Endodermal cell (in vitro differentiated cells): ENCODE data around the gene CDKL5. TPM values are rescaled to one million over a fixed set of nuclear protein-coding genes. Genes with fewer than 3 reads are reported as not detected.
"Not testable (repeated sequence)": the region's sequence is repeated elsewhere in the genome, so short reads cannot be mapped to it uniquely, and the experiment has no call there.

Experiments
- DNase-seq: peaks from one replicate; pipeline ENCODE4 v3.0.0-alpha.2; 2017
- H3K27ac ChIP-seq: 2 replicates; pipeline ENCODE4 v1.5.1; 2013; ENCODE audit warnings: mild to moderate bottlenecking, low read depth, low read length, moderate library complexity
- H3K27me3 ChIP-seq: 2 replicates; pipeline ENCODE4 v1.6.1; 2013; ENCODE audit warnings: mild to moderate bottlenecking, low read length, moderate library complexity; ENCODE audit not compliant: insufficient read depth, control insufficient read depth, poor library complexity, severe bottlenecking
- H3K36me3 ChIP-seq: 2 replicates; pipeline ENCODE4 v1.7.0; 2013; ENCODE audit warnings: mild to moderate bottlenecking, low read length, moderate library complexity; ENCODE audit not compliant: control insufficient read depth, insufficient read depth
- H3K4me1 ChIP-seq: one replicate; pipeline ENCODE4 v1.7.0; 2013; ENCODE audit warnings: low read length; ENCODE audit not compliant: control insufficient read depth, insufficient read depth
- H3K4me3 ChIP-seq: 2 replicates; pipeline ENCODE4 v1.5.1; 2013; ENCODE audit warnings: mild to moderate bottlenecking, low read length, moderate library complexity
- H3K9ac ChIP-seq: 2 replicates; pipeline ENCODE4 v1.6.1; 2013; ENCODE audit warnings: mild to moderate bottlenecking, low read length, moderate library complexity; ENCODE audit not compliant: poor library complexity, severe bottlenecking; ENCODE audit errors: extremely low read depth
- H3K9me3 ChIP-seq: 2 replicates; pipeline ENCODE4 v1.6.1; 2013; ENCODE audit warnings: mild to moderate bottlenecking, low read length, moderate library complexity; ENCODE audit not compliant: control insufficient read depth
- H3K27ac Mint-ChIP-seq: 2 replicates; pipeline ENCODE4 v1.8.0; 2020; ENCODE audit warnings: mixed read lengths
- H3K27me3 Mint-ChIP-seq: 2 replicates; pipeline ENCODE4 v1.8.0; 2021; ENCODE audit warnings: mild to moderate bottlenecking, mixed read lengths; ENCODE audit not compliant: insufficient read depth
- H3K36me3 Mint-ChIP-seq: 2 replicates; pipeline ENCODE4 v1.8.0; 2020; ENCODE audit warnings: low read depth, mixed read lengths
- H3K4me1 Mint-ChIP-seq: 2 replicates; pipeline ENCODE4 v1.8.0; 2020; ENCODE audit warnings: mixed read lengths
- H3K4me3 Mint-ChIP-seq: 2 replicates; pipeline ENCODE4 v1.8.0; 2020; ENCODE audit warnings: mild to moderate bottlenecking, moderate library complexity, mixed read lengths
- H3K9me3 Mint-ChIP-seq: 2 replicates; pipeline ENCODE4 v1.8.0; 2020; ENCODE audit warnings: mild to moderate bottlenecking, mixed read lengths
- CTCF ChIP-seq: fragments of 200-600 bp; sonication (generic); conservative IDR thresholded peaks from 2 replicates; pipeline ENCODE4 v1.5.0; 2021; ENCODE audit warnings: antibody characterized with exemption, mild to moderate bottlenecking
- WGBS, 2 experiments: methylation state at CpG; one replicate each; pipeline versions ENCODE4 v1.1.5 to v1.1.7; 2013; ENCODE audit warnings: missing lambda C conversion rate in 2 of 2, mixed read lengths in 1 of 2; ENCODE audit not compliant: insufficient coverage in 1 of 2, insufficient read length in 1 of 2; 5-methylcytosine and 5-hydroxymethylcytosine counted together
- total RNA-seq, 2 donors: library from RNA; stranded (reverse); fragmentation: NEBNext Ultra II Directional in 1 of 2; extraction: Animal tissue kit (Norgen Biotek cat#: 25700) in 1 of 2; gene quantifications; 2 replicates in 1 of 2; 3 replicates in 1 of 2; pipeline ENCODE4 v1.2.1, GENCODE V29; 2021

The CDKL5 gene
- total RNA-seq, 2 donors from 2014 or later = 18.2 to 19.3 TPM

GRCh38 chrX:18579495-18579894 is 154.1 kb downstream of the CDKL5 start:
- no peaks in the 10 kb centered on the region for H3K27me3 ChIP-seq
- peaks cover 13% of the 10 kb centered on the region for H3K36me3 ChIP-seq
- no peak for DNase-seq
- Mint-ChIP-seq H3K4me1 (no peaks in the 10 kb centered on the region), H3K9me3 (peaks cover 7% of the 10 kb centered on the region), H3K36me3 (peaks cover 7% of the 10 kb centered on the region), H3K27ac (no peak overlapping the region), H3K4me3 (no peak overlapping the region), H3K27me3 (no peaks in the 10 kb centered on the region)
- no peaks in the 10 kb centered on the region for H3K4me1 ChIP-seq
- TF ChIP-seq CTCF = no peak
- 88% methylated on average over 2 of the region's 2 CpGs; no CpG with 5 or more reads in 1 of the 2 experiments for WGBS, 2 experiments
- no peaks in the 10 kb centered on the region for H3K9me3 ChIP-seq
- no peak overlapping the region for H3K4me3 ChIP-seq
- H3K9ac ChIP-seq = no peak overlapping the region
- H3K27ac ChIP-seq = no peak overlapping the region

GRCh38 chrX:18582910-18583493 is 157.6 kb downstream of the CDKL5 start:
- Histone ChIP-seq H3K9ac (no peak overlapping the region), H3K36me3 (peaks cover 23% of the 10 kb centered on the region), H3K27me3 (no peaks in the 10 kb centered on the region), H3K27ac (no peak overlapping the region), H3K4me1 (no peaks in the 10 kb centered on the region), H3K9me3 (no peaks in the 10 kb centered on the region), H3K4me3 (no peak overlapping the region)
- no peaks in the 10 kb centered on the region for H3K4me1 Mint-ChIP-seq
- H3K36me3 Mint-ChIP-seq = peaks cover 5% of the 10 kb centered on the region
- H3K4me3 Mint-ChIP-seq = no peak overlapping the region
- no peak for TF ChIP-seq CTCF
- H3K27me3 Mint-ChIP-seq = no peaks in the 10 kb centered on the region
- DNase-seq = no peak
- H3K27ac Mint-ChIP-seq = no peak overlapping the region
- WGBS, 2 experiments = 92% methylated on average over 5 of the region's 6 CpGs; no CpG with 5 or more reads in 1 of the 2 experiments
- peaks cover 19% of the 10 kb centered on the region for H3K9me3 Mint-ChIP-seq

- not testable (repeated sequence) for H3K4me1 Mint-ChIP-seq, DNase-seq, H3K27me3 Mint-ChIP-seq, H3K9ac ChIP-seq, H3K27me3 ChIP-seq, H3K27ac Mint-ChIP-seq, H3K9me3 ChIP-seq, H3K4me1 ChIP-seq, H3K27ac ChIP-seq, H3K4me3 Mint-ChIP-seq, H3K4me3 ChIP-seq
- no CpG with 5 or more reads among the region's 1 CpG for WGBS, 2 experiments
- peaks cover 15% of the 10 kb centered on the region for H3K36me3 ChIP-seq
- Mint-ChIP-seq H3K36me3 (peaks cover 20% of the 10 kb centered on the region), H3K9me3 (peaks cover 37% of the 10 kb centered on the region)
Observed at GRCh38 chrX:18589292-18589691, 163.9 kb downstream of the CDKL5 start.

- no peaks in the 10 kb centered on the region for H3K9me3 ChIP-seq
- peaks cover 10% of the 10 kb centered on the region for H3K36me3 ChIP-seq
- no peaks in the 10 kb centered on the region for H3K4me1 Mint-ChIP-seq
- no peak overlapping the region for H3K9ac ChIP-seq
- no peaks in the 10 kb centered on the region for H3K27me3 Mint-ChIP-seq
- DNase-seq = no peak
- no peak overlapping the region for H3K27ac Mint-ChIP-seq
- H3K4me3 Mint-ChIP-seq = no peak overlapping the region
- WGBS, 2 experiments = 95 to 100% methylated on average over 1 to 2 of the region's 2 CpGs
- H3K4me1 ChIP-seq = no peaks in the 10 kb centered on the region
- peaks cover 23% of the 10 kb centered on the region for H3K36me3 Mint-ChIP-seq
- no peak overlapping the region for H3K27ac ChIP-seq
- no peaks in the 10 kb centered on the region for H3K27me3 ChIP-seq
- no peak overlapping the region for H3K4me3 ChIP-seq
- TF ChIP-seq CTCF = no peak
- H3K9me3 Mint-ChIP-seq = peaks cover 31% of the 10 kb centered on the region
Observed at GRCh38 chrX:18591834-18592233, 166.4 kb downstream of the CDKL5 start.
